LNCAP (cell line): Measurements from ENCODE around the gene PTH1R.

Source experiments
- TF ChIP-seq, protein P1 (sequence below): fragments of 450-650 bp; IDR thresholded peaks from 2 replicates; pipeline ENCODE4 v1.5.1; 2017; ENCODE audit warnings: mild to moderate bottlenecking

PTH1R gene

DNA sequence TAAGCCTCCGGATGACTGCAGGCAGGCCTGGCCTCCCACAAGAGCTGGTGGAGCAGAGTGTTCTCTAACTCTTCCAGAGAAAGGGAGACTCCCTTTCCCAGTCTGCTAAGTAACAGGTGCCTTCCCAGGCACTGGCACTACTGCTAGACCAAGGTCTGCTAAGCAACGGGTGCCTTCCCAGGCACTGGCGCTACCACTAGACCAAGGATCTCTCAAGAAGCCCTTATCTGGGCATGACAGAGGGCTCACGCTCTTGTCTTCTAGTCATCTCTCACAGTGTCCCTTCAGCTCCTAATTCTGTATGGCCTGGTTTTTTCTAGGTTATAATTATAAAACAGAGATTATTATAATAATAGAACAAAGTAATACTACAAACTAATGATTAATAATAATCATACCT is 42.0 kb upstream of the PTH1R start:
- TF ChIP-seq, protein P1, sequence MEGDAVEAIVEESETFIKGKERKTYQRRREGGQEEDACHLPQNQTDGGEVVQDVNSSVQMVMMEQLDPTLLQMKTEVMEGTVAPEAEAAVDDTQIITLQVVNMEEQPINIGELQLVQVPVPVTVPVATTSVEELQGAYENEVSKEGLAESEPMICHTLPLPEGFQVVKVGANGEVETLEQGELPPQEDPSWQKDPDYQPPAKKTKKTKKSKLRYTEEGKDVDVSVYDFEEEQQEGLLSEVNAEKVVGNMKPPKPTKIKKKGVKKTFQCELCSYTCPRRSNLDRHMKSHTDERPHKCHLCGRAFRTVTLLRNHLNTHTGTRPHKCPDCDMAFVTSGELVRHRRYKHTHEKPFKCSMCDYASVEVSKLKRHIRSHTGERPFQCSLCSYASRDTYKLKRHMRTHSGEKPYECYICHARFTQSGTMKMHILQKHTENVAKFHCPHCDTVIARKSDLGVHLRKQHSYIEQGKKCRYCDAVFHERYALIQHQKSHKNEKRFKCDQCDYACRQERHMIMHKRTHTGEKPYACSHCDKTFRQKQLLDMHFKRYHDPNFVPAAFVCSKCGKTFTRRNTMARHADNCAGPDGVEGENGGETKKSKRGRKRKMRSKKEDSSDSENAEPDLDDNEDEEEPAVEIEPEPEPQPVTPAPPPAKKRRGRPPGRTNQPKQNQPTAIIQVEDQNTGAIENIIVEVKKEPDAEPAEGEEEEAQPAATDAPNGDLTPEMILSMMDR: no peak

DNA sequence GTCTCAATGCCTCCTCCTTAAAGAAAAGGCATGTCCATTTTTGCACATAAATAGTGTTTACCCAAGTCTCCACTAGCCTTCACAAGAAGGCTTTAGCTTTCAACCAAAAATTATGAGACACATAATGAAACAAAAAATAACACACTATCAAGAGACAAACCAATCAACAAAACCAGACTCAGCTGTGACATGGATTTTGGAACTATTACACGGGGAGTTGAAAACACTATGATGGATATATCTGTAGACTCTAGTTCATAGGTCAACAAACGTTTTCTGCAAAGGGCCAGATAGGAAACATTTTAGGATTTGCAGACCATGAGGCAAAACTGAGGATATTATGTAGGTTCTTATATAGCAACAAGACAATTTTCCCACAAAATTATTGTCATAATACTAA is 39.2 kb upstream of the PTH1R start:
- TF ChIP-seq, protein P1: no peak

DNA sequence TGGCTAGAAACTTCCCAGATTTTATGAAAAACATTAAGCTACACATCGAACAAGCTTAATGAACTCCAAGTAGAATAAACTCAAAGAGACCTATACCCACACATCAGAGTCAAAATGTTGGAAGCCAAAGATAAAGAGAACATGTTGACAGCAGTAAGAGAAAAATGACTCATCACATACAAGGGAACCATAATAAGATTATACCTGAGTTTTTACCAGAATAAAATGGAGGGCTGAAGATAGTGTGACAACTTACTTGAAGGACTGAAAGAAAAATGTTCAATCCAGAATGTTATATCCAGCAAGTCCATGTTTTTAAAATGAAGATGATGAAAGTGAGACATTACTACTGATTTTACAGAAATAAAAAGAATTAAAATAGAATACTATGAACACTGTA is 37.0 kb upstream of the PTH1R start:
- TF ChIP-seq, protein P1: no peak

DNA sequence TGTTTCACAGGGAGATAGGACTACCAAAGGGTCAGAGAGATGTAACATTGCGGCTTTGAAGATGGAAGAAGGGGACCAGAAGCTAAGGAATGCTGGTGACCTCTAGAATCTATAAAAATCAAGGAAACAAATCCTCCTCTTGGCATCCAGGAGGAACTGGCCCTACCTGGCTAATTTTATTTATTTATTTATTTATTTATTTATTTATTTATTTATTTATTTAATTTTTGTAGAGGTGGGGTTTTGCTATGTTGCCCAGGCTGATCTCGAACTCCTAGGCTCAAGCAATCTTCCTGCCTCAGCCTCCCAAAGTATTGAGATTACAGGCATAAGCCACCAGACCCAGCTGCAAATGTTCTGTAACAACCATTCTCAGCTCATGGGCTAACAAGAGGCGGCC is 34.0 kb upstream of the PTH1R start:
- TF ChIP-seq, protein P1: no peak

DNA sequence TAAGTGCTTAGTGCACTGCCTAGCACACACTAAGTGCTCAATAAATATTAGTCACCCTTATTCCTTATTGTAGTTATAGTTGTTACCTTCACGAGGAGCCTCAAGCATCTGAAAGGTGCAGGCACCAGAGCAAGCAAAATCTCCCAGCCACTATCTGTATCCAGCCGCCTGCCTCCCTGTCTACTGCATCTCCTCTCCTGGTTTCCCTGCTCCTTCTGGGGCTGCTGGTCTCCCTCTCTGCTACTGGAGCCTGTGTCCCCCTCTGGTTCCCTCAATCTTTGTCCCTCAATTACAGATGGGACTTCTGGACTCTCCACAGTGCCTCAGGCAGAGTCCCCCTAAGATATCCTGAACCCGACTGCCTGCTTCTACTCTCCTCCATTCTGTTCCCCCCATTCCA is 33.1 kb upstream of the PTH1R start:
- TF ChIP-seq, protein P1: no peak

DNA sequence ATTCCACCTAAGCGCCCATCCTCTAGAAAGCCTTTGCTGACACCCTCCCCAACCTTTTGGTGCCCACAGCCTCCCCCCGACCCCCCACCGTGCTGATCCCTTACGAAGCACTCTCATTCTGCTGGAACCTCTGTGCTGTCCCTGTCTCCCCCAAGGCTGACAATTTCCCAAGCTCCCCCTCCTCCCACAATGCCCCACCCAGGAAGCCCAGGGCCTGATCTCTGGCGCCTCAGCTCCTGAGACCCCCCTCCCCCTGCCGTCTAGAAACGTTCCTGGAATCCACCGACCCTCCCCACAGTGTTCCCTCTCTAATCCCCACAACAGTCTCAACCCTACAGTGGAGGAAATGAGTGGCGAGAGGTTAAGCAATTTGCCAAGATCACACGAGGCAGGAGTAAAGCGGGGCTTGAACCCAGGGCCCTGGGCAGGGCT is 32.6 kb upstream of the PTH1R start:
- TF ChIP-seq, protein P1: no peak

DNA sequence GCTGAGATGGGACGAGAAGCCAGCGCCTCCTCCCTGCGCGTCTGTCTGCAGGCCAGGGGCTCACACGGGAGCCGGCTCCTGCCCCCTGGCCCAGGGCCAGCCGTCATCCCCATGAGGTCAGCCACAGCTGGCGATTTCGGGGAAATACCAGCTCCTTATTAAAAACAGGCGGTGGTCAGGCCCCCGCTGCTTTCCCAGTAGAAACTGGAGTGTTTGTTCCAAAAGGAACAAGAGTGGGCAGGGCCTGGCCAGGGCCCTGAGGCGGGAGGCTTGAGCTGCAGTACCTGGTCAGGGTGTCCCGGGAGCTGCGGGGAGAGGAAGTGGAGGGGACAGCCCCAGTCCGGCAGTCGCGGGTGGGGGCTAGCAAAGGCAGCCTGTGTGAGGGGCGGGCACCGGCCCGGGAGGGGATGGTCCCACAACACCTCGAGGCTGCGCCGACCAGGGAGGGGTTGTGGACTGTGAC is 32.1 kb upstream of the PTH1R start:
- TF ChIP-seq, protein P1: no peak
